ENCODE data around the gene JMJD1C.

JMJD1C gene

GRCh38 chr10:63213489-63213888 is 252.3 kb downstream of the JMJD1C start:
- no peak for DNase-seq (ENCODE audit: low spot score)

- DNase-seq (ENCODE audit: low spot score): no peak
These were observed 255.1 kb downstream of the JMJD1C start for GRCh38 chr10:63210611-63211196.

DNA sequence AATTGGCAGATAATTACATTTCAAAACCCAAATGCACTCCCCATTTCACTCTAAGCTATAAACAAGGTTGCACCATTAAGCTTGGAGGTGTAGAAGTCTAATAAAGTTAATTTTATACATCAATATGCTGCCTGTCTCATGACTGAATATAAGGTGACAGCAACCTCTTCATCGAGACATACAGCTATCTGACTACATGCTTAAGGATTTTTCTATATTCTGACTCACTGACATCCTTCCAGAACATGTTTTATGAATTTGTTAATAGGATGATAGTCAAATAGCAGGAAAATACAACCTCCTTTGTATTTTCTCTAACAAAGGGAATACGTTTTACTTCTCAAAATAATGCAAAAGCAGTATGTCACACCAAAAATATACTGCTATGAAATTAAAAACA is 256.1 kb downstream of the JMJD1C start:
- DNase-seq (ENCODE audit: low spot score): no peak

DNA sequence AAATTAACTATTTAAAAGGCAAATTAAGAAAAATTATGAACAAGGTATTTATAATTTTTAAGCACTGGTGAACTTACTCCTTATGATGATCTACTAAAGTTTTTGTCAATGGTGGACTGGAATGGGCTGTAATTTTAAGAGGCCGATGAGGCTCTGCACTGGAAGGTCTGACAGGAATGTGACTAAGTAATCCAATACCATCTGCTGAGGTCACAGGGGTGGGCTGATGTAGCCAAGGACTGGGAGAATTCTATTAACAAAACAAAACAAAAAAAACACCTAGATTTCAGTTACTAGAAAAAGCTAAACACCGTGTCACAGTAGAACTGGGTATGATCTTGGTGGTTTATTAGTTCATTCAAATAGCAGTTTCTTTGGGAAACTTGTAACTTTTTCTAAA is 256.8 kb downstream of the JMJD1C start:
- DNase-seq (ENCODE audit: low spot score): no peak

GRCh38 chr10:63206997-63207811 is 258.6 kb downstream of the JMJD1C start:
- no peak for DNase-seq (ENCODE audit: low spot score)

- DNase-seq (ENCODE audit: low spot score): no peak
These were observed 259.2 kb downstream of the JMJD1C start for GRCh38 chr10:63206576-63206975.

- DNase-seq (ENCODE audit: low spot score): no peak
These were observed 260.4 kb downstream of the JMJD1C start for GRCh38 chr10:63205421-63205820.

- no peak for DNase-seq (ENCODE audit: low spot score)
These were observed 260.9 kb downstream of the JMJD1C start for GRCh38 chr10:63204667-63205391.

GRCh38 chr10:63201118-63201517 is 264.7 kb downstream of the JMJD1C start:
- DNase-seq (ENCODE audit: low spot score): no peak

DNA sequence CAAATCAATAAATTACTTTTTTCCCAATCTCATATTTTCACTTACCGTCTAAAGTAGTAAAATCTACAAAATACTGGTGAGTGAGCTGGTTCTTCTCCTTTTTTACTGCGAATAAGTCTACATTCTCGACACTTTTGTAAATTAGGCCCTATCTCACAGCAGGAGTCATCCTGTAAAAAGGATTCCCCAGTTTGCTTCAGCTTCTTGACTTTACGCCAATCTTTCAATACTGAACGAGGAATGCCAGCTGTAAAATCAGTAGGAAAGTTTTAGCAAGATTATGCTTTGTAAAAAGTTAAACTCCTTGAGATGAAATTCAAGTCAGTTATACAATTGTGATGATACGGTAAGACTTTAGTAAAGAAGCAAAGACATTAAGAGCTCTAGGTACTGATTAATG is 265.3 kb downstream of the JMJD1C start:
- DNase-seq (ENCODE audit: low spot score): no peak

DNA sequence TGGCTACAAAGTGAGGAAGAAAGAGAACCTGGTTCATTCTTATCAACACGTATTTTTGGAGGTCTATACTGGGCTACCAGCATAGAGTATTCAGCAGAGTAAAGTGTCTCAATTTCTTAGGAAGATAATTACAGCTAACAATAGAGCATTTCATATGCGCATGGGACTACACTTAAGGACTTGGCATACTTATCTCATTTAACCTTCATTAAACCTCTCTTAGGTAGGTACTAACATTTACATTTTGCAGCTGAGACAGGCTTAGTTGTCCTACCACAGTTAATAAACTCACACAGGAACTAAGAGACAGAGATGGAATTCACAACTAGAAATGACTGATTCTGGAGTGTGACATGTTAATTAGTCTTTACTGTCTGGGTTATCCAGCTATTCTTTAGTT is 266.1 kb downstream of the JMJD1C start:
- DNase-seq (ENCODE audit: low spot score): no peak

DNA sequence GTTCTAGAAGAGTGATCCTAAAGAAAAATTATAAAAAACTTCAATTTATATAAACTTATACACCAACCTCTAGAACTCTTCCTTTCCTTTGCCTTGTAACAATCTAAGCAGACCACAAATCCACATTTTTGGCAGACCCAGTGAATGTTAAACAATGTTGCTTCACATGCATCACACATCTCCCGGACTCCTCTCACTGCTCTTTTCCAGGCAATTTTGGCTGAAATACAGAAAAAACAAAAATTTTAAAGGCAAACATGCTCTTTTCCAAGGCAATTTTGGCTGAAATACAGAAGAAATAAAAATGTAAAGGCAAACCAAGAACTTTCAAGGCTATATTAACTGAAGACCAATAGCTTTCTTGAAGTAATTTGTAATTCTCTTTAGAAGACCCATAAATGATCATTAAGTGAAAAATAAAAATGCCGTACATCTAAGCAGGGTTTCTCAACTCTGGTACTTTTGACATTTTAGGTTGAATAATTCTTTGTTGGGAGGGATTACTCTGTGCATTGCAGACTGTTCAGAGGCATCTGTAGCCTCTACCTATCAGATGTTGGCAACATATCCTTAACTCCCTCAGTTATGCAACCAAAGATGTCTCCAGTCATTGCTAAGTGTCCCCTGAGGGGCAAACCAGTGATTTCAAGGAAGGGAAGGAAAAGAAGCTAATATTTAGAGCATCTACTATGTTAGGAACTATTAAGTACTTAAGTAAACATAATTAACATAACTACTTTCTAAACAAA is 268.3 kb downstream of the JMJD1C start:
- no peak for DNase-seq (ENCODE audit: low spot score)

GRCh38 chr10:63192826-63193225 is 273.0 kb downstream of the JMJD1C start:
- DNase-seq (ENCODE audit: low spot score): no peak

DNA sequence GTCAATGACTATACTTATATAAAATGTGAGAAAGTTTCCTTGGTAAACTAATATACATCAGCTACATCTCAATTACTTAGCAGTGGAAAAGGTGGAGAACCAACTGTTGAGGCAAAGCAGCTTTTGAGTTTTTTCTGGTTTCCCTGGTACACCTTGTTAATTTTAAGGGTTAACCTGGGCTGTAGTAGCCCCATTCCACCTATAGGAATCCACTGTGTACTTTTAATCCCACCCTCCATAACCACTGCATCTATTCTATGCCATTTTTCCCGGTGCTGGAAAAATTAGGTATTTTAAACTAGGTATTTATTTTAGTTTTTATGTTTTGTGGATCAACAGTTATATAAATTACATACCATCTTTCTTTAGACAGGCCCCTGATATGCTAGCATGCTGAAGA is 290.2 kb downstream of the JMJD1C start:
- no peak for DNase-seq (ENCODE audit: low spot score)

DNA sequence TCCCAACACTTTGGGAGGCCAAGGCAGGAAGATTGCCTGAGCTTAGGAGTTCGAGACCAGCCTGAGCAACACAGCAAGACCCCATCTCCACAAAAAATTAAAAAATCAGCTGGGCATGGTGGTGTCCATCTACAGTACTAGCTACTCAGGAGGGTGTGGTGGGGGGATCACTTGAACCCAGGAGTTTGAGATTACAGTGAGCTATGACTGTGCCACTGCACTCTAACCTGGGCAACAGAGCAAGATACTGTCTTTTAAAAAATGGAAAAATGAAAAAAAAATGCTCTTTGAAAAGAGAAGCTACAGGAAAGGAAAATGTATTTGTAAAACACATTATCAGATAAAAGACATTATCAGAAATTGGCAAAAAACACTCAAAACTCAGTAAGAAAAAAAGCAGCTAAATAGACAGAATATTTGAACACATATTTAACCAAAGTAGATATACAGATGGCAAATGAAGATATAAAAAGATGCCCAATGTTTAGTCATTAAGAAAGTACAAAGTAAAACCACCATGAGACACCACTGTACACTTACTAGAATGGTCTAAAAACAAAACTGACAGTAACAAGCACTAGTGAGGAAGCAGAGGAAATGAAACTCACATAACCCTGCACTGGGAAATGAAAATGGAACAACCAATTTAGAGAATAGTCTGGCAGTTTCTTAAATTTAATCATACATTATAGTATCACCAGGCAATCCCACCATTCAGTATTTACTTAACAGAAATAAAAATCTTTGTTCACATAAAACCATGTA is 292.1 kb downstream of the JMJD1C start:
- no peak for DNase-seq (ENCODE audit: low spot score)

GRCh38 chr10:63171926-63172325 is 293.9 kb downstream of the JMJD1C start:
- no peak for DNase-seq (ENCODE audit: low spot score)

GRCh38 chr10:63171255-63171855 is 294.4 kb downstream of the JMJD1C start:
- DNase-seq (ENCODE audit: low spot score): no peak

GRCh38 chr10:63169624-63170023 is 296.2 kb downstream of the JMJD1C start:
- DNase-seq (ENCODE audit: low spot score): no peak

GRCh38 chr10:63168821-63169462 is 296.8 kb downstream of the JMJD1C start:
- no peak for DNase-seq (ENCODE audit: low spot score)

DNA sequence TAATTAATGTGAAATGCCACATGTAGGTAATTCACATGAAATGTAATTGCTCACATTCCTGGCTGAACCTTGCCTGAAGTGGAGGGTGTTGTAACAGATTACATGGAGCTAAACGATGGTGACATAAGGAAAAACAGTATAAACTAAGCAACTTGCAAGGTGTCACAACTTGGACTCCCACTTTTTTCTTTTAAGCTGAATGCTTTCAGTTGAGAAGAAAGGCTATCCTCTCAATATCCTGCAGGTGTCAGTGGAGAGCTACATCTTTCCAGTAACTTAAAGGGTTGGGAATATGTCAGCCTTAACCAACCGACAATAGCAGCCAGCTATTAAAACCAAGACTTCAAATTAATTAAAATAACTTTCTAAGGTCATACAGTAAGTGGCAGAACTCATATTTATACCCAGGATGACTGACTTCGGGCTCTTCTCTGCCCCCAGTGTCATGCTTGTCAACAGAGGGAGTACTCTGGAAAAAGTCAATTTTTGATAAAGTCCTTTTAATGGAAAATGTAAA is 299.0 kb downstream of the JMJD1C start:
- no peak for DNase-seq (ENCODE audit: low spot score)

- no peak for DNase-seq (ENCODE audit: low spot score)
These were observed 300.5 kb downstream of the JMJD1C start for GRCh38 chr10:63165249-63165648.
